ENCODE results near the gene ACVR1.
"Not testable (repeated sequence)": the region's sequence is repeated elsewhere in the genome, so short reads cannot be mapped to it uniquely, and the experiment has no call there.

The ACVR1 gene

GRCh38 chr2:157890969-157891642 lies 15.0 kb upstream of the ACVR1 start (continued):
- TF ChIP-seq SNAI2 (CRISPR knock-in tag; IDR thresholded peaks at IDR 0.05) (no peak), CREB5 (CRISPR knock-in tag; IDR thresholded peaks at IDR 0.05; ENCODE audit: low read depth) (no peak), POU6F1 (CRISPR knock-in tag; IDR thresholded peaks at IDR 0.05; ENCODE audit: borderline replicate concordance, low read depth) (no peak)

- no peak for TF ChIP-seq ZFP30 (CRISPR knock-in tag; IDR thresholded peaks at IDR 0.05)
- no peak for TF ChIP-seq OSR1 (CRISPR knock-in tag; IDR thresholded peaks at IDR 0.05)
- no peak for TF ChIP-seq ZC3H10 (CRISPR knock-in tag; IDR thresholded peaks at IDR 0.05)
- TF ChIP-seq ESRRG (CRISPR knock-in tag; IDR thresholded peaks at IDR 0.05), result no peak
- no peak for TF ChIP-seq ISL1 (CRISPR knock-in tag; IDR thresholded peaks at IDR 0.05)
- no peak for TF ChIP-seq BACH2 (CRISPR knock-in tag; IDR thresholded peaks at IDR 0.05; ENCODE audit: borderline replicate concordance)
- no peak for TF ChIP-seq TOX (CRISPR knock-in tag; IDR thresholded peaks at IDR 0.05; ENCODE audit: borderline replicate concordance)
- TF ChIP-seq ZNF565 (CRISPR knock-in tag; conservative IDR thresholded peaks at IDR 0.05; ENCODE audit: low read depth), result no peak
- no peak for TF ChIP-seq RARB (CRISPR knock-in tag; IDR thresholded peaks at IDR 0.05)
- no peak for ATAC-seq
These were observed 11.8 kb upstream of the ACVR1 start for GRCh38 chr2:157887946-157888345.

GRCh38 chr2:157884533-157884932 lies 8.4 kb upstream of the ACVR1 start:
- not testable (repeated sequence) for ATAC-seq

GRCh38 chr2:157880927-157881326 lies 4.8 kb upstream of the ACVR1 start:
- TF ChIP-seq ZNF8 (CRISPR knock-in tag; IDR thresholded peaks at IDR 0.05) (no peak), ZFP30 (CRISPR knock-in tag; IDR thresholded peaks at IDR 0.05) (no peak), TOX (CRISPR knock-in tag; IDR thresholded peaks at IDR 0.05; ENCODE audit: borderline replicate concordance) (no peak), PATZ1 (CRISPR knock-in tag; IDR thresholded peaks at IDR 0.05; ENCODE audit: borderline replicate concordance) (no peak), ARNTL (CRISPR knock-in tag; IDR thresholded peaks at IDR 0.05; ENCODE audit: borderline replicate concordance, low read depth) (no peak), TSHZ2 (CRISPR knock-in tag; IDR thresholded peaks at IDR 0.05) (no peak), CREB5 (CRISPR knock-in tag; IDR thresholded peaks at IDR 0.05; ENCODE audit: low read depth) (no peak), BACH2 (CRISPR knock-in tag; IDR thresholded peaks at IDR 0.05; ENCODE audit: borderline replicate concordance) (no peak), GLIS3 (CRISPR knock-in tag; IDR thresholded peaks at IDR 0.05) (no peak), CSRNP3 (CRISPR knock-in tag; IDR thresholded peaks at IDR 0.05) (no peak), RARB (CRISPR knock-in tag; IDR thresholded peaks at IDR 0.05) (no peak), PPARA (CRISPR knock-in tag; IDR thresholded peaks at IDR 0.05; ENCODE audit: borderline replicate concordance) (no peak), ISL1 (CRISPR knock-in tag; IDR thresholded peaks at IDR 0.05) (no peak), SNAI2 (CRISPR knock-in tag; IDR thresholded peaks at IDR 0.05) (no peak), ZNF70 (CRISPR knock-in tag; IDR thresholded peaks at IDR 0.05) (no peak), ZFP3 (CRISPR knock-in tag; IDR thresholded peaks at IDR 0.05) (no peak), POU6F1 (CRISPR knock-in tag; IDR thresholded peaks at IDR 0.05; ENCODE audit: borderline replicate concordance, low read depth) (no peak)
- ATAC-seq, result no peak

All from SK-N-SH treated with all-trans-retinoic acid at 6 μM for 48 hours (cell line).